Effector CD8-positive, alpha-beta T cell (primary cell): ENCODE data around the gene HLA-DQA1.
"Not testable (repeated sequence)": the region's sequence is repeated elsewhere in the genome, so short reads cannot be mapped to it uniquely, and the experiment has no call there.

Experiments used
- DNase-seq: peaks from one replicate; lab custom pipeline; 2025; lab: John Stamatoyannopoulos, UW
- total RNA-seq, 4 experiments: gene quantifications; one replicate each; lab custom pipeline; 2026; lab: John Stamatoyannopoulos, UW

Gene HLA-DQA1
- total RNA-seq, result 0.62 to 22.4 (median 8.1) reads per million in 4 experiments

GRCh38 chr6:32637219-32637880 lies at the start of gene HLA-DQA1:
TSS of gene HLA-DQA1 (plus strand) at chr6:32637406. CDS start at chr6:32637459, 53 bp downstream.
- DNase-seq, result no peak

- no peak for DNase-seq
Measured at GRCh38 chr6:32588156-32588555, 49.0 kb upstream of the HLA-DQA1 start.

GRCh38 chr6:32589596-32590449 lies 47.4 kb upstream of the HLA-DQA1 start, which contains the start of gene HLA-DRB1:
TSS of gene HLA-DRB1 (minus strand) at chr6:32589848. CDS start at chr6:32589742, 106 bp downstream.
- DNase-seq, result no peak

- not testable (repeated sequence) for DNase-seq
Measured at GRCh38 chr6:32590713-32591112, 46.5 kb upstream of the HLA-DQA1 start.

- no peak for DNase-seq
Measured at GRCh38 chr6:32597024-32597423, 40.2 kb upstream of the HLA-DQA1 start.

GRCh38 chr6:32602383-32602782 lies 34.8 kb upstream of the HLA-DQA1 start:
- no peak for DNase-seq

- DNase-seq, result no peak
Measured at GRCh38 chr6:32603222-32603621, 34.0 kb upstream of the HLA-DQA1 start.

DNA sequence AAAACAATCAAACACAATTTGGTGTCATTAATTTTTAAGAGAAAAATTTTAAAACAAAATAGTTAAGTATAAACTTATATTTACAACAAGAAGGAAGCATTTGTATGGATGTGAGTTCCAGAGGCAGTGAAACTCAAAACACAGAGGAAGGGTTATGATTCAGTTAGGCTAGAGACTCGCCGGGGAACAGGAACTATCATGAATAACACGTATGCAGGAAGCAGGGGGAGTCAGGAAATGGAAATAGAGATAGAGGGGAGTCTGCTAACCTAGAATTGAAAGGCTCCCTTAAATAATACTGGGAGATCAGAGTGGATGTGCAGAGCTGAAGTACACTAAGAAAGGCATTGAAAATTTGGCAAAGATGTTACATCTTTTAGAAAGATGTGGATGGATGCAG lies 33.3 kb upstream of the HLA-DQA1 start:
- no peak for DNase-seq

DNA sequence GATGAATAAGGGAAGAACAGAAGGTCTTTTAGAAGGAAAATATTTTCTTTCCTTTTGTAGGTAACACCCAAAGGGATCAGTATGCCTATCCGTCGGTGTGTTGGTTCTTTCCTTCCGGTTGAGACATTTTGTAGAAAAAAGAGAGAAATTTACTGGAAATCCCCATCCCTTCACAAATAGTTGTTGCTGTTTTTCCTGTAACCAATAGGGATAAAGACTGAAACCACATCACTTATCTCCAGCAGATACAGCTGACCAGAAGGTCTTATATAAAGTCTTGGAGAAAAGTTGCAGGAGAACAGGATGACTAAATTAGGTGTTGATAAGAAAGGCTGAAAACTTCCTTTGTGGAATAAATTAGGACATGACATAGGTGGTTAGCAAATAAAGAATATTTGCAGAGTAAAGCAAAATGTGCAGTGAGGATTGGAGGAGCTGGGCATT lies 32.8 kb upstream of the HLA-DQA1 start:
- no peak for DNase-seq

GRCh38 chr6:32607263-32607987 lies 29.8 kb upstream of the HLA-DQA1 start:
- no peak for DNase-seq

- DNase-seq, result no peak
Measured at GRCh38 chr6:32607988-32608298, 29.3 kb upstream of the HLA-DQA1 start.

DNA sequence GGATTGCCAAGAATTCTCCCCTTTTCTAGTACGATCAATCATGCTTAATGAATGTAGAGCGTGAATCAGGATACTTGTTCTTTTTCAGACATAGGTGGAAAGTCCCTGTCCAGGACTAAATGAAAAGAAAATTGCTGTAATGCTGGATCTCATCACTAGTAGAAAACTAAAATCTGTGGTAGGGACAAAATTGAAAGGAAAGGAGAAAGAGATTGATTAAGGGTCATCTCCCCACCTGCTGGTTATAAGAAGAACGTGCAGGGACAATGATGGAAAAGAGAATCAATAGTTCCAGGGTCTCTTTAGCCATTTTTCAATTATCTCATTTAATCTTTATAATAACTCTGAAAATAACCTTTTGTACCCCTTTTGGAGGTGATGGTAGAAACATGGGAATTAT lies 28.8 kb upstream of the HLA-DQA1 start:
- DNase-seq, result no peak

DNA sequence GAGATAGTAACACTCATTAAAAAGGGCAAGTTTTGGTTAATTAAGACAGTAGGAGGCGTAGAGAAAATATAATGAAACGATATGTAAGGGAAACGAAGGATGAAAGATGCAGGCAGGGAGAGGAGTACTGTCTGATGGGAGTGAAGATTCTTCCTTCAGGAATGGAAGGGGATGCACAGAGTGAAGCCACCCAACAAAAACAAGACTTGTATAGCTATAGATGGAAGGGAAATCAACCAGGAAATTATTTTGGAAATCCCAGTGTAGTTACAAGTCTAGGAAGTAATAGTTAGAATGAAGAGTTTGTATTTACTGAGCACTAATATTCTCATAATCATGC lies 27.8 kb upstream of the HLA-DQA1 start:
- no peak for DNase-seq

- DNase-seq, result peak; percentile 27
Measured at GRCh38 chr6:32609731-32610640, 27.2 kb upstream of the HLA-DQA1 start.

- no peak for DNase-seq
Measured at GRCh38 chr6:32610682-32611296, 26.4 kb upstream of the HLA-DQA1 start.

DNA sequence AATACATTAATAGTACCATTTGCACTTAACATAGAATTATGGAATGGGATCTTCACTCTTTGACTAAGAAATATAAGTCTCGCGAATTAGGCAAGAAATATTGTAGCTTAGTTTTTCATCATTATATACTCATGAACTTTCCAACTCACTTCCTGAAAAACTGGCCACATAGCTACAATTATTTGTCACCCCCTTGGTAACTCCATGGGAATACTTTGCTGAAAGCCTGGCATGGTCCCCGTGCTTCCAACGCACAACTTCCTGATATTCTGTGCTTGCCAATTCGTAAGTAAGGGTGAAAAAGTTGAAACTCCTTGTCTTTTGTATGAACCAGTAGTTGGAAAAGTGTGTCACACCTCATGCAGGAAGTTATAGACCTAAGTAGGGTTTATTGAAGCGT lies 23.7 kb upstream of the HLA-DQA1 start:
- DNase-seq, result no peak

GRCh38 chr6:32614366-32615081 lies 22.7 kb upstream of the HLA-DQA1 start:
- no peak for DNase-seq

DNA sequence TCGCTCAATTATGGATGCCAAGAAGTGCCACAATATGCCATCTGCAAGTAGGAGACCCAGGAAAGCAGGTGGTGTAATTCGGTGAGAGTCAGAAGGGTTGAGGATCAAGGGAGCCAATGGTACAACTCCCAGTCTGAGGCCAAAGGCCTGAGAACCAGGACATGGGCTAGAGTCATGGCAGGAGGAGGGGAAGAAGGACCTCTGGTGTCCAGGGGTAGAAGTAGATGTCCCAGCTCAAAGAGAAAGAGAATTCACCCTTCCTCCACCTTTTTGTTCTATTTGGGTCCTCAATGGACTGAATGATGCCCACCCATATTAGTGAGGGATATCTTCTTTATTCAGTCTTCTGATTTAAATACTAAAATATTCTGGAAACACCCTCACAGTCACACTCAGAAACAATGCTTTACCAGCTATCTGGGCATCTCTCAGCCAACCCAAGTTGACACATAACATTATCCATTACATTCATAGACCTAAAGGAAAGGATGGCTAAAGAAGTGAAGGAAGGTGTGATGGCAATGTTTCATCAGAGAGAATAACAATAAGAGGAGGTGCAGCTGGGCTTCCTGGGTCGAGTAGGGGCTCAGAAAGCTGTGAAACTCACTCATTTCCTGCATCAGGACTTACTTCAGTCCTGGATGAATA lies 21.2 kb upstream of the HLA-DQA1 start:
- no peak for DNase-seq

DNA sequence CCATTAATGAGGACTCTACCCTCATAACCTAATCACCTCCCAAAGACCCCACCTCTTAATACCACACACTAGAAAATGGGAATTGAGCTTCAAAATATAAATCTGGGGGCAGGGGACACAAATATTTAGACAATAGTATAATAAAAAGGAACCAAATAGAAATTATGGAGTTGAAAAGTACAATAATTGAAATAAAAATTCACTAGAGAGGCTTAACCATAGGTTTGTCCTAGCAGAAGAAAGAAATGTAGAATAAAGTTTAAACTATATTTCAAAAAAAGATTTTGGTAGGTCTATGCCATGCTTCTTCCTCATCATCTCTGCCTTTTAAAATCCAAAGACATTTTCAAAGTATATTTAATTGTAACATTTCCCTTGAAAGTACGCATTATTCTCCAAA lies 19.5 kb upstream of the HLA-DQA1 start:
- DNase-seq, result no peak

GRCh38 chr6:32621372-32621771 lies 15.8 kb upstream of the HLA-DQA1 start:
- DNase-seq, result no peak
